Renal cortex interstitium (tissue), 11 donors: Measurements from ENCODE around the gene LRRC15. TPM values are rescaled to one million over a fixed set of nuclear protein-coding genes. Genes with fewer than 3 reads are reported as not detected.

Experiments
- DNase-seq, 11 donors: peaks; one replicate each; pipeline ENCODE4 v3.0.0-alpha.2; 2013; ENCODE audit warnings: low read depth in 9 of 11, low spot score in 4 of 11; ENCODE audit errors: extremely low read depth in 1 of 11
- polyA plus RNA-seq, 3 donors: library from polyadenylated mRNA; unstranded; fragments of 120-200 nt; gene quantifications; one replicate each; pipeline ENCODE4 v1.2.1, GENCODE V29; 2013; ENCODE audit not compliant: insufficient read length in 3 of 3

LRRC15 gene
- polyA plus RNA-seq, 3 donors: 0.05 to 0.08 (median 0.07) TPM

GRCh38 chr3:194342861-194343560 lies 26.5 kb downstream of the LRRC15 start:
- DNase-seq: no peak

DNA sequence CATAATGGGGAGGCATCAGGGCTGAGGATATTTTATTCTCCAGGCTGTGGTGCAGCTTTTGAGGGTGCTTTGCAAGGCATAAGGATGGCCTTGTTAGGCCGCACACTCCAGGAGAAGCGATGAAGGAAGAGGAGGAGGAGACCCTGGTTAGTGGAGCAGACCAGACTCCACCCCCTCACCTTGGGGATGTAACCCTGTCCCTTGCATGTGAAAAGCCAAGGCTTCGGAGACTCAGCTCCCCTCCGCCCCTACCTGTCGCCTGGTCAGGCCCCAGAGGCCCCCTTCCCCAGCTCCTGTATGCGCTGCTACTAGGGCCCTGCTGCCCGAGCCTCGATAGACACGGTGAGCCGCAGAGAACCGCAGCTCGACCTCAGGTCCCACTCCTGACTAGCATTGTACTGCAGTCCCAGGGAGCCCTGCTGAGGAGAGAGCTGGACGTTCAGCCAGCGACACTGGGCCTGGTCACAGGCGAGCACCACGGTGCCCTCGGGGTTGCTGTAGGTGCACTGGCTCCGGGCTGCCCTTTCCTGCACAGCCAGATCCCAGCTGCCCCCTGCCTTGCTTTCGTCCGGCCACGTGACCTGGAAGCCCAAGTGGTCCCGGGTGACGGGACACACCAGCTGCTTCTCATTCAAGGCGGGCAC lies 28.7 kb downstream of the LRRC15 start:
- no peak for DNase-seq

DNA sequence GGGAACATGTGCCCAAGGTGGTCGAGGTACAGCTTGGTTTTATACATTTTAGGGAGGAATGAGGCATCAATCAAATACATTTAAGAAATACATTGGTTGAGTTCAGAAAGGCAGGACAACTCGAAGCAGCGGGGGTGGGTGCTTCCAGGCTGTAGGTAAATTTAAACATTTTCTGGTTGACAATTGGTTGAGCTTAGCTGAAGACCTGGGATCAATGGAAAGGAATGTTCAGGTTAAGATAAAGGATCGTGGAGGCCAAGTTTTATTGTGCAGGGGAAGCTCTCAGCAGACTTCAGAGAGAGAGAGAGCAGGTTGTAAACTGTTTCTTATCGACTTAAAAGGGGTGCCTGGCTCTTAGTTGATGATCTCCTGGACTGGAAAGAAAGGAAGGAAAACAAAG lies 29.7 kb downstream of the LRRC15 start:
- no peak for DNase-seq

DNA sequence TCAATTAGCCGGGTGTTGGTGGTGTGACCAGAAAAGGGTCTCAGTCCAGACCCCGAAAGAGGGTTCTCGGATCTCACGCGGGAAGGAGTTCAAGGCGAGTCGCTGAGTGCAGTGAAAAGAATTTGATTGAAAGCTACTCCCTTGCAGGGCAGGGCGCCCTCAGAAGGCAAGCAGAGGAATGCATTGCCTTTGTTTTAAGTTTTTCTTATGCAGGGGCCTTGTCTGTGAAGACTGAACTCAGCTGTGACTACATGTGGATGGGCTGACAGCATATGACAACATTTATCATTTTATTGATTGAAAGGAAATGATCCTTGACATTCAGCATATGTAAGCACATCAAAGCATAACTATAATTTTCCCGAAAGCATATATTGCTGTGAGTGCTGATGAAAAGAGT lies 30.2 kb downstream of the LRRC15 start:
- no peak for DNase-seq

- no peak for DNase-seq
Observed at GRCh38 chr3:194337965-194338753, 31.4 kb downstream of the LRRC15 start.

DNA sequence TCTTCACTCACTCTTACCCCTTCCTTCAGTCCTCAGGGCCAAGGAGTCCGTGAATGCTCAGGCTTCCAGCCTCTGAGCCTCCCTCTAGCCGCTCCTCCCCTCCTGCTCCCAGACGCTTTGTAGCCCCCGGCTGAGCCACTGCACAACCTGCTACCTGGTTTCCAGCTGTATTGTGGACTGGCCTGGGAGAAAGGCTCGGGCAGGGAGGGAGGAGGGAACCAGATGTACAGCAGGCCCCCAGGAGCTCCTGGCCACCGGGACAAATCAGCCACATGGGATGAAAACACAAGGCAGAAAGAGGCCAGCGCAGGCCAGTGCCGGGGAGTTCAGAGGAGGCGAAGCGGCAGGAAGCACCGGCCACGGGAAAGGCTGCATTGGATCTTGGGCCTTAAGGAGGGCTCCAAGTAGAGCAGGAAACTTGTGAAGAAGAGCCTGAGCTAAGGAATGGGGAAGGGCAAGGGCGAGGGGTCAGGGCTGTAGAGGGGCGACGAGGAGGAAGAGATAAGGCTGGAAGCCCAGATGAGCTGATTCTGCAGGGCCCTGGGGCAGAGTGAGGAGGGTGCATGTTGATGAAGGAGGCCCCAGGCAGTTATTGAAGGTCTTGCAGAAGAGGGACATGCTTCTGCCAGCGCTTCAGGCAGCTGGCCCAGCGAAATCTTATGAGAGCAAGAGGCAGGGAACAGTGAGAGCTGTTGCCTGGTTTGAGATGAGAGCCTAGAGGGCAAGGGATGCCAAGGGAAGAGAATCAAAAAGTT lies 32.8 kb downstream of the LRRC15 start:
- DNase-seq: no peak

GRCh38 chr3:194333981-194334320 lies 35.6 kb downstream of the LRRC15 start:
- DNase-seq: no peak

DNA sequence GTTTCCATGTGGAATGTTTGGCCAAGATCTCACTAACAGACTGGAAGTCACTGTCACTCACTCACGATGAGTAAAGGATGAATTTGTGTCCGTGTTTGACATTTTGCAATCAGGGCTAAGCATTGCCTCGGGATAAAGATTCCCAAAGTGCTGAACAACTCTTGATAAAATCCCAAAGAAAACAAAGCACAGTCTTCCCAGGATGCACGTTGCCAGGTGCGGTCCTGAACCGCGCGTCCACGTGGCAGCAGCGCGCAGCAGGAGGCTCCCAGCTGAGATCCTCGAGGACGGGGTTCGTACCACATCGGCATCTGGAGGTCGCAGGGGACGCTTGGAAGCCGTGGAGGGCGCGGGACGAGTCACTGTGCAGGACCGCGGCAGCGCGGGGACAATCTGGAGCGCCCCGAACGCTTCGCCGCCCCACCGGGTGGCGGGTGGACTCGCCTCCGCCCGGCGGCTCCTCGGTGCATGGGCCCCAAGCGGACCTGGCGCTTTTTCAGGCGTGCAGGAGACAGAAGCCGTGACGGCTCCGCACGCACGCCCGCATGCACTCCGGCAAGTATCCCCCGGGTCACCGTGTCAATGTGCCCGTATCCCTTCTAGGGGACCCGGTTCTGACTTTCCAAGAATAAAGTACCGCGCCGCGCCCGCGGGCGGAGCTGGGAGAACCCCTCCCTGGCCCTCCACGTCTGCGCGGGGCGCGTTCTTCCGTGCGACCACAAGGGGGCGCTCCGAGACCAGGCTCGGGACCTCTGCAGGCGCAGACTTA lies 36.1 kb downstream of the LRRC15 start:
- DNase-seq: peak in 7 of 11 donors; percentile 69 to 84 (median 79)

- DNase-seq: no peak
Observed at GRCh38 chr3:194332858-194333211, 36.7 kb downstream of the LRRC15 start.

GRCh38 chr3:194330579-194330978 lies 39.0 kb downstream of the LRRC15 start:
- DNase-seq: no peak

GRCh38 chr3:194330160-194330559 lies 39.4 kb downstream of the LRRC15 start:
- DNase-seq: no peak

GRCh38 chr3:194329583-194329965 lies 40.0 kb downstream of the LRRC15 start:
- no peak for DNase-seq

- DNase-seq: no peak
Observed at GRCh38 chr3:194328942-194329582, 40.5 kb downstream of the LRRC15 start.

DNA sequence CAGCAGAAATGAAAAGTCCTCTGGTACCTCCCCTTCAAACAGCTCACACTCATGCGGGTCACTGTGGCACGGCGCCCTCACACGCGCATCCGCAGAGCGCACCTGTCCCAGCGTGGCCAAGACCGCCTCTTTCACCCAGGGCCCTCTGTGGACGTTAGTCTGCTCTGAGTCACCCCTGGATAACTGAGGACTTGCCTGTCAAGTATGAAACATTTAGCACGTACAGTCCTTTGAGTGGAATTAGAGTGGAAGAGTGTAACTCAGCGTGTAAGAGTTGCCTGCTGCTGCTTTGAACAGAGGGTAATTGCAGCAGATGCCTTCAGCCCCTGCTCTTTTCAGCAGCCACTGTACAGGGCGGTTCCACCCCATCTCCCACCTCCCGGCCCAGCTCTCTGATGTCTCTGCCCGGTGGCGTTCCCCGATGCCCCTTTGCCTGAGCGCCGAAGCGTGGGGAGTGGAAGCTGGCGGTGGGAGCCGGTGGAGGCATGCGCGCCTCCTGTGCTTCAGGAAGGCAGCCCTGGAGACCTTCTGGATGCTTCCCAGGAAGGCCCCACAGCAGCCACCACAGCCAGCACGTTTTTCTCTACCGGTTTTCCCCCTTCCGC lies 41.4 kb downstream of the LRRC15 start:
- DNase-seq: peak in 1 of 11 donors; percentile 58

GRCh38 chr3:194327218-194328052 lies 42.1 kb downstream of the LRRC15 start:
- DNase-seq: no peak

GRCh38 chr3:194326968-194327217 lies 42.6 kb downstream of the LRRC15 start:
- DNase-seq: no peak

- DNase-seq: no peak
Observed at GRCh38 chr3:194326192-194326967, 43.2 kb downstream of the LRRC15 start.
